Measurements from ENCODE around the gene ALDH1L1. TPM values are rescaled to one million over a fixed set of nuclear protein-coding genes. Genes with fewer than 3 reads are reported as not detected.

ALDH1L1 gene
- total and polyA plus RNA-seq, 9 of the 15 experiments (the other 6 are each of a cell fraction or from before 2014, with no cell fraction given) = 0.06 to 1.9 (median 0.57) TPM; not detected in 1

- Histone ChIP-seq H2AFZ (ENCODE audit: low read depth, low read length) (no peak overlapping the region), H3K9me3 (replicated peaks; ENCODE audit: control insufficient read depth, insufficient read depth, low read depth, low read length) (no peaks in the 10 kb centered on the region), H3K4me1 (replicated peaks in 1 of 2; ENCODE audit: control insufficient read depth in 2 of 2, insufficient read depth in 2 of 2, low read length in 2 of 2) (no peaks in the 10 kb centered on the region), H3K27ac (ENCODE audit: extremely low read depth, low read depth, low read length) (no peak overlapping the region), H3K79me2 (ENCODE audit: control insufficient read depth, insufficient read depth, low read length) (no peaks in the 10 kb centered on the region), H4K20me1 (replicated peaks; ENCODE audit: control insufficient read depth, insufficient read depth, low read length) (no peaks in the 10 kb centered on the region), H3K9ac (ENCODE audit: insufficient read depth in 1 of 2, low read depth in 2 of 2, low read length in 2 of 2) (no peak overlapping the region), H3K4me3 (no peak overlapping the region), H3K9me1 (ENCODE audit: control insufficient read depth, insufficient read depth, low read length) (no peaks in the 10 kb centered on the region), H3K27me3 (ENCODE audit: control insufficient read depth in 2 of 2, insufficient read depth in 2 of 2, low read length in 2 of 2) (peaks cover 0 to 4% of the 10 kb centered on the region in 2 experiments; a peak in 1 of 5 replicates), H3K36me3 (ENCODE audit: control insufficient read depth, insufficient read depth, low read length) (no peaks in the 10 kb centered on the region), H3K4me2 (ENCODE audit: insufficient read depth, low read length) (no peak overlapping the region)
- 6% methylated on average over 6 of the region's 6 CpGs for WGBS (ENCODE audit: insufficient coverage, low coverage, missing lambda C conversion rate)
- in situ Hi-C loops (cut with MboI) = loop anchor here (25.0 kb wide), 1 partner anchor 241 kb away; the partner anchor contains the start of gene CFAP100
- TF ChIP-seq ATF2 (CRISPR knock-in tag; IDR thresholded peaks at IDR 0.05) = no peak
- TF ChIP-seq EP300 (IDR thresholded peaks at IDR 0.05; ENCODE audit: low read length) = no peak
- DNase-seq (ENCODE audit: extremely low read depth in 1 of 4, low spot score in 3 of 4) (no peak), ATAC-seq (no peak), FAIRE-seq (no peak)
- intact Hi-C loops (cut with micrococcal nuclease) = no loop called here
- POLR2A ChIA-PET = interaction anchor here (0.6 kb wide), 1 partner anchor 1847 kb away, joined by 3 read pairs; no protein-coding TSS in a partner anchor
- BruUV-seq (replicated peaks) = no TSS peak
- CTCF ChIA-PET (ENCODE audit: low intra/inter-chr PET ratio) = no interaction called here
Measured at GRCh38 chr3:126146525-126147146, 33.8 kb downstream of the ALDH1L1 start.

GRCh38 chr3:126146034-126146433 lies 34.4 kb downstream of the ALDH1L1 start:
- intact Hi-C loops (cut with micrococcal nuclease) = no loop called here
- in situ Hi-C loops (cut with MboI) = loop anchor here (25.0 kb wide), 1 partner anchor 241 kb away; the partner anchor contains the start of gene CFAP100
- no peak overlapping the region for H3K27ac ChIP-seq (ENCODE audit: extremely low read depth, low read depth, low read length)
- TF ChIP-seq ZNF384 (IDR thresholded peaks at IDR 0.05; ENCODE audit: low read depth, low read length) (no peak), TBL1XR1 (IDR thresholded peaks at IDR 0.05; ENCODE audit: low read length in 2 of 2) (no peak), PHB2 (IDR thresholded peaks at IDR 0.05; ENCODE audit: low read depth) (no peak), ZBTB34 (CRISPR knock-in tag; IDR thresholded peaks at IDR 0.05) (no peak), TRIM25 (IDR thresholded peaks at IDR 0.05; ENCODE audit: borderline replicate concordance) (no peak), ZZZ3 (IDR thresholded peaks at IDR 0.05) (no peak), DACH1 (IDR thresholded peaks at IDR 0.05; ENCODE audit: partially characterized antibody) (no peak), ZNF175 (CRISPR knock-in tag; IDR thresholded peaks at IDR 0.05; ENCODE audit: low read depth) (no peak), MTA1 (IDR thresholded peaks at IDR 0.05; ENCODE audit: borderline replicate concordance) (no peak)

More at GRCh38 chr3:126146034-126146433, 34.4 kb downstream of the ALDH1L1 start:
- Histone ChIP-seq H2AFZ (ENCODE audit: low read depth, low read length) (no peak overlapping the region), H3K9me1 (ENCODE audit: control insufficient read depth, insufficient read depth, low read length) (no peaks in the 10 kb centered on the region), H3K4me2 (ENCODE audit: insufficient read depth, low read length) (no peak overlapping the region), H3K36me3 (ENCODE audit: control insufficient read depth, insufficient read depth, low read length) (no peaks in the 10 kb centered on the region), H3K79me2 (ENCODE audit: control insufficient read depth, insufficient read depth, low read length) (no peaks in the 10 kb centered on the region), H3K27me3 (ENCODE audit: control insufficient read depth in 2 of 2, insufficient read depth in 2 of 2, low read length in 2 of 2) (peaks cover 0 to 4% of the 10 kb centered on the region in 2 experiments; a peak in 1 of 5 replicates), H3K9me3 (replicated peaks; ENCODE audit: control insufficient read depth, insufficient read depth, low read depth, low read length) (no peaks in the 10 kb centered on the region), H4K20me1 (replicated peaks; ENCODE audit: control insufficient read depth, insufficient read depth, low read length) (no peaks in the 10 kb centered on the region), H3K4me1 (replicated peaks in 1 of 2; ENCODE audit: control insufficient read depth in 2 of 2, insufficient read depth in 2 of 2, low read length in 2 of 2) (no peaks in the 10 kb centered on the region), H3K4me3 (no peak overlapping the region), H3K9ac (ENCODE audit: insufficient read depth in 1 of 2, low read depth in 2 of 2, low read length in 2 of 2) (no peak overlapping the region)
- ATAC-seq = no peak
- ChIA-PET CTCF (ENCODE audit: low intra/inter-chr PET ratio) (no interaction called here), POLR2A (no interaction called here)
- BruUV-seq (replicated peaks) = no TSS peak
- no peak for DNase-seq (ENCODE audit: extremely low read depth in 1 of 4, low spot score in 3 of 4)
- FAIRE-seq = no peak
- WGBS (ENCODE audit: insufficient coverage, low coverage, missing lambda C conversion rate) = 0% methylated on average over 1 of the region's 4 CpGs
